ENCODE data around the gene ZNF705A. TPM values are rescaled to one million over a fixed set of nuclear protein-coding genes. Genes with fewer than 3 reads are reported as not detected.
"Not testable (repeated sequence)": the region's sequence is repeated elsewhere in the genome, so short reads cannot be mapped to it uniquely, and the experiment has no call there.

ZNF705A gene
- total and polyA plus RNA-seq, 9 donors = not detected

DNA sequence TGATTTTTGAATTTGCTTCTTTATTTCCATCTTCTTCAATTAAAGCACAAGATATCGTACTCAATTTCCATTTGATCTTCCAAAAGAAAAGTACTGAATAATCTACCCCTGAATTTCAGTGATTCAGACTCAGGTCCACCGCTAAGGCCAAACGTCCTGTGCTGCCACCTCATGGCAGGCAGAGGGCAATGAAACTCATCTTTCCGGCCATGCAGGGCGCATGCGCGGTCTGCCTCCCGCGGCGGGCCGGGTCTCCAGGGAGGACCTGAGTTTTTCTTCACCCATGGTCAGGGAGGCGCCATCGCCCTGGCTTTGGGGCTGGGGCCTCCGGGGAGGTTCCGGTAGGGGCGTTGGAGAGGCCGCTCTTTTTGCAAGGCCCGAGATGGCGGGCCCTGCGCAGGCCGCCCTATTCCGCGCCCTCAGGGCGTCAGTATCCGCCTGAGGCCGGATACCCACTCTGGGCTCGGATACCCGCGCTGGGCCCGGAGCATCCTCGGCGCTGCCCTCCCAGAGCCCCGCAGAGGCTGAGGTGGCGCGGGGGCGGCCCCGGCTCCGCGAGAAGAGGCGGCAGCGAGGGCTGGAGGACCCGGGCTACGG is 23.3 kb downstream of the ZNF705A start:
- Histone ChIP-seq H3K27ac (peak overlapping the region; percentile 70 to 79), H3K4me3 (peak overlapping the region; percentile 78)
- H3K9me3 ChIP-seq; H3K4me1 ChIP-seq (ENCODE audit: insufficient read depth); H3K27me3 ChIP-seq; H3K36me3 ChIP-seq; intact Hi-C loops (cut with DNase I): not testable (repeated sequence)
- TF ChIP-seq POLR2A (IDR thresholded peaks at IDR 0.05) (peak; percentile 34), CTCF (IDR thresholded peaks at IDR 0.05) (peak in 1 of 3 donors; percentile 61)
- 0 to 1% (median 1%) methylated on average over 20 to 43 of the region's 43 CpGs for WGBS, 3 donors
- DNase-seq = peak; percentile 71 to 84 (median 81)

GRCh38 chr12:8181271-8181670 is 24.5 kb downstream of the ZNF705A start:
- H3K27ac ChIP-seq; H3K4me3 ChIP-seq; H3K9me3 ChIP-seq; intact Hi-C loops (cut with DNase I); H3K27me3 ChIP-seq; DNase-seq; H3K36me3 ChIP-seq; H3K4me1 ChIP-seq (ENCODE audit: insufficient read depth): not testable (repeated sequence)

DNA sequence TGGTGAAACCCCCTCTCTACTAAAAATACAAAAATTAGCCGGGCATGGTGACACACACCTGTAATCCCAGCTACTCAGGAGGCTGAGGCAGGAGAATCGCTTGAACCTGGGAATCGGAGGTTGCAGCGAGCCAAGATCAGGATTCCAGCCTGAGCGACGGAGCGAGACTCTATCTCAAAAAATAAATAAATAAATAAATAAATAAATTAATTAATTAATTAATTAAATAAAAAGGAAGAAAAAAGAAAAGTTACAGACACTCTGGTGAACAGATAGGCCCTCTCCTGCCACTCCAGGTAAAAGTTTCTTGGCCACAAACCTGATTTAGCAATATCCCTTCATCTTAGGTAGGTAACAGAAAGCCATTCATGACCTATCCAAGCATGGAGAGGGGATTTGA is 26.1 kb downstream of the ZNF705A start:
- H3K27me3 ChIP-seq; H3K9me3 ChIP-seq; H3K4me1 ChIP-seq (ENCODE audit: insufficient read depth); intact Hi-C loops (cut with DNase I); DNase-seq; H3K4me3 ChIP-seq; H3K36me3 ChIP-seq; H3K27ac ChIP-seq: not testable (repeated sequence)
- 97 to 100% (median 99%) methylated on average over 7 of the region's 7 CpGs for WGBS, 3 donors

- H3K36me3 ChIP-seq; H3K27me3 ChIP-seq; H3K9me3 ChIP-seq; H3K4me1 ChIP-seq (ENCODE audit: insufficient read depth); intact Hi-C loops (cut with DNase I); DNase-seq; H3K4me3 ChIP-seq; H3K27ac ChIP-seq: not testable (repeated sequence)
- 95 to 99% (median 97%) methylated on average over 23 of the region's 23 CpGs for WGBS, 3 donors
Measured at GRCh38 chr12:8183346-8183745, 26.5 kb downstream of the ZNF705A start.

GRCh38 chr12:8184206-8184605 is 27.4 kb downstream of the ZNF705A start:
- H3K36me3 ChIP-seq; H3K27ac ChIP-seq; H3K27me3 ChIP-seq; H3K4me1 ChIP-seq (ENCODE audit: insufficient read depth); DNase-seq; H3K9me3 ChIP-seq; H3K4me3 ChIP-seq; intact Hi-C loops (cut with DNase I): not testable (repeated sequence)
- 95% methylated on average over 22 of the region's 28 CpGs; no CpG with 5 or more reads in 2 of the 3 donors for WGBS, 3 donors

- H3K4me3 ChIP-seq; DNase-seq; H3K36me3 ChIP-seq; intact Hi-C loops (cut with DNase I); H3K9me3 ChIP-seq; H3K27me3 ChIP-seq; H3K27ac ChIP-seq; H3K4me1 ChIP-seq (ENCODE audit: insufficient read depth): not testable (repeated sequence)
- WGBS, 3 donors = 79 to 86% (median 81%) methylated on average over 2 of the region's 2 CpGs
Measured at GRCh38 chr12:8188088-8188487, 31.3 kb downstream of the ZNF705A start.

DNA sequence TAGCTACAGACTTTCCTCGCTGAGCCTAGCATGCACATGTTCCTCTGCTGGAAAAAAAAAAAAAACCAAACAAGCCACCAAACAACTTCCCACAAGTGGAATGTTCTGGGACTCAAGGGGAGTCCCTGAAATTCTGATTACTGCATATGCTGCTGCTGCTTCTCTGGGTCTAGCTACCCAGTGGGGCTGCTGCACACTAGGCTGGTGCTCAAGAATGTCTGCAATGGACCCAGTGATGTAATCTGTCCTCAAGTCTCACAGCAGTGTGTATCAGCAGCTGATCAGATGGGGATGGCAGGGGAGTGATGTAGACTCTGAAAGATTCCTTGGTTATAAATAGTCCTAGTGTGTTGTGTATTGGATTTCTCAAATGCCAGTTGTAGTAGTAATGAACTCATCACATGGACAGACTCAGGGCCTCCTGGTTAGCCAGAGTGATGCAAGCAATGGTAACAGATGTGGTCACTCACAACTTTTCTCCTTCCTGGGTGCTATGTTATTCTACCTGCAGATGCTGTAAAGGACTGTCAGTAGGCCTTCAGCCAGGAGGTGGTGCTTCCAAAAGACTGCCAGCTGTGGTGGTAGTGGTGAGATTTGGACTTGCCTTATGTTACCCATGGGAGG is 41.0 kb downstream of the ZNF705A start:
- H3K27ac ChIP-seq; H3K4me1 ChIP-seq (ENCODE audit: insufficient read depth); H3K9me3 ChIP-seq; intact Hi-C loops (cut with DNase I); H3K27me3 ChIP-seq; DNase-seq; H3K36me3 ChIP-seq; H3K4me3 ChIP-seq: not testable (repeated sequence)
- WGBS, 3 donors = 94 to 100% (median 100%) methylated on average over 1 of the region's 1 CpG

GRCh38 chr12:8218711-8219382 is 62.0 kb downstream of the ZNF705A start:
- H3K4me1 ChIP-seq (ENCODE audit: insufficient read depth); H3K27ac ChIP-seq; H3K36me3 ChIP-seq; DNase-seq; H3K27me3 ChIP-seq; intact Hi-C loops (cut with DNase I); H3K4me3 ChIP-seq; H3K9me3 ChIP-seq: not testable (repeated sequence)
- 87 to 91% (median 89%) methylated on average over 26 of the region's 26 CpGs for WGBS, 3 donors

GRCh38 chr12:8221375-8221774 is 64.6 kb downstream of the ZNF705A start:
- H3K27ac ChIP-seq; H3K9me3 ChIP-seq; H3K36me3 ChIP-seq; intact Hi-C loops (cut with DNase I); H3K4me1 ChIP-seq (ENCODE audit: insufficient read depth); DNase-seq; H3K4me3 ChIP-seq; H3K27me3 ChIP-seq: not testable (repeated sequence)
- 83 to 89% (median 84%) methylated on average over 21 of the region's 21 CpGs for WGBS, 3 donors

DNA sequence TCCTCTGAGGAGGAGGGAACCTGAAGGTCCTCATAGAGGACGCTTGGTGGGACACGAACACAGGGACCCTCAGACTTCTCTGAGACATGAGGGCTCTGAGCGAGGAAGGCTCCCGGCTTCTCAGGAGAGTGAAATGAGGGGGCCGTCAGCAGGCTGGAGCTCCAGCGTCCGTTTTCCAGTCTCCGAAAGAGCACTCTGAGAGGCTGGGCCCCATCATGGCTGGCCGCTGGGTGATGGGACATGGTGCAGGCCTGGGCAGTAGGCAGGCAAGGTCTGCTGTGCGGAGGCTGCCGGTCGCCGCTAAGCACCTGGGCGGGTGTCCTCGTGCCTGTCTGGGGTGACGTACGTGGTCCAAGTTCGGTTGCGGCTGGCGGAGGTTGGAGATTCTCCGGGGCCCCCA is 65.0 kb downstream of the ZNF705A start:
- H3K4me3 ChIP-seq; H3K27me3 ChIP-seq; DNase-seq; H3K36me3 ChIP-seq; H3K27ac ChIP-seq; H3K9me3 ChIP-seq; intact Hi-C loops (cut with DNase I); H3K4me1 ChIP-seq (ENCODE audit: insufficient read depth): not testable (repeated sequence)
- 92 to 94% (median 93%) methylated on average over 21 of the region's 21 CpGs for WGBS, 3 donors

DNA sequence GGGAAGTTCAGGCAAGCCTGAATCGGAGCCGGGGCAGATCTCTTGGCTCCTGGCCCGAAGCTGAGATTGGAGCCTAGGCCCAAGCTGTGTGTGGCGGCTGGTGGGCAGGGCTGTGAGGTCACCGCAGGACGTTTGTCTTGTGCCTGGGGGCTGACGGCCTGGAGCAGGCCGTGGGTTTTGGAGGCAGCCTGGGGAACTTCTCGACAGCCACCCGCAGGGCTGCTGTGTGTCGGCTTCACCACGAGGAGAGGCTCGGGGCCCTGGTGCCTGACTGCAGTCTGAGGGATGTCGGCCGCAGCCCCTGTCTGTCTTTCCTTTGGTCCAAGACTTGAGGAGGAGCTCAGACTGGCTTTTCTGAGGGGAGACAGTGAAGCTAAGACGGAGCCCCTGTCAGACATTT is 65.5 kb downstream of the ZNF705A start:
- intact Hi-C loops (cut with DNase I); H3K4me3 ChIP-seq; H3K4me1 ChIP-seq (ENCODE audit: insufficient read depth); DNase-seq; H3K9me3 ChIP-seq; H3K36me3 ChIP-seq; H3K27me3 ChIP-seq; H3K27ac ChIP-seq: not testable (repeated sequence)
- WGBS, 3 donors = 89 to 100% (median 92%) methylated on average over 8 to 16 of the region's 16 CpGs
